ENCODE measurements around the gene TIAM1.

TIAM1 gene

DNA sequence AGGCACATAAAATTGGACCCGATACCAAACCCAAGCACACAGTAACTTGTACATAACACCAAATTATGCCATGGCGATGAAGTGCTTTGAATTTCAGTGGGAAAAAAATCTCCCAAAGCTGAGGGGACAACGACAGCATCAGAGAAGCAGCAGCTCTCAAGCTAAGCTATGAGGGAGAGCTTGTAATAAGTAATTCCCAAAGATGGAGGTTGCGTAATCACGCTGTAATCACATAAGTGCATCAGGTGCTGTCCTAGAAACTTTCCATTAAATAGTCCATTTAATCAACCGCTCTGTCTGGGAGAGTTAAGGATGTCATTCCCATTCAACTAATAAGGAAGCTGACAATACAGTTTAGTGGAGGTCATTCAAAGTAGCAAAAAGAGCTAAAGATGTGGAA, 268.2 kb downstream of the TIAM1 start:
- no peak for DNase-seq

GRCh38 chr21:31072533-31072932, 271.5 kb downstream of the TIAM1 start:
- DNase-seq: no peak

Data from CD4-positive, alpha-beta T cell treated with Interleukin-6 for 4 hours (primary cell).